Measurements from ENCODE around the gene DCAF11.

The DCAF11 gene

DNA sequence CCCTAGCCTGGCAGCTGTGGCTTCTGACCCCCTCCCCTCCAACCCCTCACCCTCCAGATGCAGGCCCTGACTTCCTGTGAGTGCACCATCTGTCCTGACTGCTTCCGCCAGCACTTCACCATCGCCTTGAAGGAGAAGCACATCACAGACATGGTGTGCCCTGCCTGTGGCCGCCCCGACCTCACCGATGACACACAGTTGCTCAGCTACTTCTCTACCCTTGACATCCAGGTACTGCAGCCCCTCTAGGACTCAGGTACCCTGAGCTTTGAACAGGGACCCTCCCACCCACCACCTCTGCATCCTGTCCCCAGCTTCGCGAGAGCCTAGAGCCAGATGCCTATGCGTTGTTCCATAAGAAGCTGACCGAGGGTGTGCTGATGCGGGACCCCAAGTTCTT lies 40.5 kb downstream of the DCAF11 start:
- no peak overlapping the region for H3K9ac ChIP-seq (ENCODE audit: low read length)
- no peaks in the 10 kb centered on the region for H3K9me2 ChIP-seq (ENCODE audit: low read depth, low read length)
- H3K27me3 ChIP-seq (ENCODE audit: insufficient read depth, low read length): no peaks in the 10 kb centered on the region
- no peaks in the 10 kb centered on the region for H3K79me2 ChIP-seq (ENCODE audit: insufficient read depth, low read length)
- TF ChIP-seq, protein P1, sequence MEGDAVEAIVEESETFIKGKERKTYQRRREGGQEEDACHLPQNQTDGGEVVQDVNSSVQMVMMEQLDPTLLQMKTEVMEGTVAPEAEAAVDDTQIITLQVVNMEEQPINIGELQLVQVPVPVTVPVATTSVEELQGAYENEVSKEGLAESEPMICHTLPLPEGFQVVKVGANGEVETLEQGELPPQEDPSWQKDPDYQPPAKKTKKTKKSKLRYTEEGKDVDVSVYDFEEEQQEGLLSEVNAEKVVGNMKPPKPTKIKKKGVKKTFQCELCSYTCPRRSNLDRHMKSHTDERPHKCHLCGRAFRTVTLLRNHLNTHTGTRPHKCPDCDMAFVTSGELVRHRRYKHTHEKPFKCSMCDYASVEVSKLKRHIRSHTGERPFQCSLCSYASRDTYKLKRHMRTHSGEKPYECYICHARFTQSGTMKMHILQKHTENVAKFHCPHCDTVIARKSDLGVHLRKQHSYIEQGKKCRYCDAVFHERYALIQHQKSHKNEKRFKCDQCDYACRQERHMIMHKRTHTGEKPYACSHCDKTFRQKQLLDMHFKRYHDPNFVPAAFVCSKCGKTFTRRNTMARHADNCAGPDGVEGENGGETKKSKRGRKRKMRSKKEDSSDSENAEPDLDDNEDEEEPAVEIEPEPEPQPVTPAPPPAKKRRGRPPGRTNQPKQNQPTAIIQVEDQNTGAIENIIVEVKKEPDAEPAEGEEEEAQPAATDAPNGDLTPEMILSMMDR (IDR thresholded peaks at IDR 0.05; ENCODE audit: low read length): no peak
- no peak for TF ChIP-seq EZH2 (IDR thresholded peaks at IDR 0.05; ENCODE audit: borderline replicate concordance, low read length)
- no peaks in the 10 kb centered on the region for H4K20me1 ChIP-seq (ENCODE audit: insufficient read depth, low read length)
- no peak overlapping the region for H3K4me3 ChIP-seq (ENCODE audit: low read depth, low read length, poor library complexity, severe bottlenecking)
- peaks cover 65% of the 10 kb centered on the region for H3K36me3 ChIP-seq (ENCODE audit: insufficient read depth, low read length)
- no peaks in the 10 kb centered on the region for H3K4me1 ChIP-seq (ENCODE audit: insufficient read depth, low read length, severe bottlenecking)
- no peak overlapping the region for H2AFZ ChIP-seq (ENCODE audit: low read length)
- no peaks in the 10 kb centered on the region for H3F3A ChIP-seq (ENCODE audit: insufficient read depth, low read length)
- H3K9me3 ChIP-seq (ENCODE audit: low read length): no peaks in the 10 kb centered on the region
- H3K27ac ChIP-seq (ENCODE audit: low read depth, low read length, poor library complexity, severe bottlenecking): no peak overlapping the region
- no peak overlapping the region for H3K4me2 ChIP-seq (ENCODE audit: low read length)

DNA sequence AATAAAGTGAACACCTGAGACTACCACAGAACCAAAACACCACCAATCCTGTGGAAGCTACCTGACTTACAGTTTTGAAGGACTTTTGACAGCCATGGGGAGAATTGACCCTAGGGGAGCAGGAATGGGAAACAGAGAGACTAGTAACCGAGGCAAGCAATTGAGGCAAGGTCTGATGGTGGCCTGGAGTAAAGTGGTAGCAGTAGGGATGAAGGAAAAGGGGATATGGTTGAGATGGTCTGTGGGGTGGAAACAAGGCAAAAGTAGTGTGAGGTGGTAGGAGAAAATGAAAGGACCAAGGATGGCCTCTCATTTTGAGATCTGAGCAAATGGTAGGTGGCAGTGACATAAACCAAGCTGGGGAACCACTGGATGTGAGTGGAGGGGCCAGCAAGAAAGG lies 42.3 kb downstream of the DCAF11 start:
- no peaks in the 10 kb centered on the region for H3K9me2 ChIP-seq (ENCODE audit: low read depth, low read length)
- no peaks in the 10 kb centered on the region for H3K27me3 ChIP-seq (ENCODE audit: insufficient read depth, low read length)
- H3F3A ChIP-seq (ENCODE audit: insufficient read depth, low read length): no peaks in the 10 kb centered on the region
- TF ChIP-seq, protein P1 (IDR thresholded peaks at IDR 0.05; ENCODE audit: low read length): no peak
- no peak for TF ChIP-seq EZH2 (IDR thresholded peaks at IDR 0.05; ENCODE audit: borderline replicate concordance, low read length)
- no peaks in the 10 kb centered on the region for H3K79me2 ChIP-seq (ENCODE audit: insufficient read depth, low read length)
- no peak overlapping the region for H3K4me3 ChIP-seq (ENCODE audit: low read depth, low read length, poor library complexity, severe bottlenecking)
- no peaks in the 10 kb centered on the region for H3K9me3 ChIP-seq (ENCODE audit: low read length)
- H3K9ac ChIP-seq (ENCODE audit: low read length): no peak overlapping the region
- no peaks in the 10 kb centered on the region for H4K20me1 ChIP-seq (ENCODE audit: insufficient read depth, low read length)
- no peak overlapping the region for H3K4me2 ChIP-seq (ENCODE audit: low read length)
- H2AFZ ChIP-seq (ENCODE audit: low read length): no peak overlapping the region
- H3K4me1 ChIP-seq (ENCODE audit: insufficient read depth, low read length, severe bottlenecking): peaks cover 12% of the 10 kb centered on the region
- peaks cover 55% of the 10 kb centered on the region for H3K36me3 ChIP-seq (ENCODE audit: insufficient read depth, low read length)
- no peak overlapping the region for H3K27ac ChIP-seq (ENCODE audit: low read depth, low read length, poor library complexity, severe bottlenecking)

DNA sequence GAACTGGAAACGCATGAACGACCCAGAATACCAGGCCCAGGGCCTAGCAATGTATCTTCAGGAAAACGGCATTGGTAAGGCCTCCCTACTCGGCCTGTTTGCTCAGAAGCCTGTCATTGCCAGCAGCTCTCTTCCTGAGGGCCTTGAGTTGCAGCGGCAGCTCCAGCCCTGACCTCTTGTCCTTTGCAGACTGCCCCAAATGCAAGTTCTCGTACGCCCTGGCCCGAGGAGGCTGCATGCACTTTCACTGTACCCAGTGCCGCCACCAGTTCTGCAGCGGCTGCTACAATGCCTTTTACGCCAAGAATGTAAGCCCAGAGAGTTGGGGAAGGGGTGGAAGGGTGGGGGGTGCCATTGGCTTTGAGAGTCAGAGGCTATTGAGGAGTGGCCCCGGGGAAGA lies 42.8 kb downstream of the DCAF11 start:
- peaks cover 56% of the 10 kb centered on the region for H3K36me3 ChIP-seq (ENCODE audit: insufficient read depth, low read length)
- H4K20me1 ChIP-seq (ENCODE audit: insufficient read depth, low read length): no peaks in the 10 kb centered on the region
- H3K9ac ChIP-seq (ENCODE audit: low read length): no peak overlapping the region
- no peaks in the 10 kb centered on the region for H3F3A ChIP-seq (ENCODE audit: insufficient read depth, low read length)
- no peak overlapping the region for H3K4me2 ChIP-seq (ENCODE audit: low read length)
- H3K4me3 ChIP-seq (ENCODE audit: low read depth, low read length, poor library complexity, severe bottlenecking): no peak overlapping the region
- TF ChIP-seq EZH2 (IDR thresholded peaks at IDR 0.05; ENCODE audit: borderline replicate concordance, low read length): no peak
- TF ChIP-seq, protein P1 (IDR thresholded peaks at IDR 0.05; ENCODE audit: low read length): no peak
- no peaks in the 10 kb centered on the region for H3K79me2 ChIP-seq (ENCODE audit: insufficient read depth, low read length)
- peaks cover 16% of the 10 kb centered on the region for H3K4me1 ChIP-seq (ENCODE audit: insufficient read depth, low read length, severe bottlenecking)
- no peaks in the 10 kb centered on the region for H3K9me3 ChIP-seq (ENCODE audit: low read length)
- no peaks in the 10 kb centered on the region for H3K27me3 ChIP-seq (ENCODE audit: insufficient read depth, low read length)
- H3K9me2 ChIP-seq (ENCODE audit: low read depth, low read length): no peaks in the 10 kb centered on the region
- no peak overlapping the region for H2AFZ ChIP-seq (ENCODE audit: low read length)
- no peak overlapping the region for H3K27ac ChIP-seq (ENCODE audit: low read depth, low read length, poor library complexity, severe bottlenecking)

All from OCI-LY1 (cell line).